ENCODE measurements around the gene PIP5K1B.

PIP5K1B gene

GRCh38 chr9:68731857-68732256 lies 26.8 kb downstream of the PIP5K1B start:
- no peak for TF ChIP-seq CTCF (IDR thresholded peaks at IDR 0.05; ENCODE audit: insufficient read depth, low read depth, low read length, missing control alignments)
- H3K4me3 ChIP-seq (ENCODE audit: low read depth, low read length), result no peak overlapping the region
- no peak for DNase-seq (ENCODE audit: low read depth)

GRCh38 chr9:68732405-68733020 lies 27.5 kb downstream of the PIP5K1B start:
- no peak for DNase-seq (ENCODE audit: low read depth)
- no peak overlapping the region for H3K4me3 ChIP-seq (ENCODE audit: low read depth, low read length)
- no peak for TF ChIP-seq CTCF (IDR thresholded peaks at IDR 0.05; ENCODE audit: insufficient read depth, low read depth, low read length, missing control alignments)

- TF ChIP-seq CTCF (IDR thresholded peaks at IDR 0.05; ENCODE audit: insufficient read depth, low read depth, low read length, missing control alignments), result no peak
- DNase-seq (ENCODE audit: low read depth), result no peak
- no peak overlapping the region for H3K4me3 ChIP-seq (ENCODE audit: low read depth, low read length)
Measured at GRCh38 chr9:68733021-68733405, 28.0 kb downstream of the PIP5K1B start.

- no peak for TF ChIP-seq CTCF (IDR thresholded peaks at IDR 0.05; ENCODE audit: insufficient read depth, low read depth, low read length, missing control alignments)
Measured at GRCh38 chr9:68738358-68738757, 33.3 kb downstream of the PIP5K1B start.

GRCh38 chr9:68739621-68740174 lies 34.7 kb downstream of the PIP5K1B start:
- no peak for DNase-seq (ENCODE audit: low read depth)
- TF ChIP-seq CTCF (IDR thresholded peaks at IDR 0.05; ENCODE audit: insufficient read depth, low read depth, low read length, missing control alignments), result no peak
- no peak overlapping the region for H3K4me3 ChIP-seq (ENCODE audit: low read depth, low read length)

More at GRCh38 chr9:68738358-68738757, 33.3 kb downstream of the PIP5K1B start:
- no peak overlapping the region for H3K4me3 ChIP-seq (ENCODE audit: low read depth, low read length)
- DNase-seq (ENCODE audit: low read depth), result no peak

GRCh38 chr9:68740561-68740960 lies 35.5 kb downstream of the PIP5K1B start:
- no peak for DNase-seq (ENCODE audit: low read depth)
- H3K4me3 ChIP-seq (ENCODE audit: low read depth, low read length), result no peak overlapping the region
- no peak for TF ChIP-seq CTCF (IDR thresholded peaks at IDR 0.05; ENCODE audit: insufficient read depth, low read depth, low read length, missing control alignments)

GRCh38 chr9:68741234-68741633 lies 36.2 kb downstream of the PIP5K1B start:
- no peak overlapping the region for H3K4me3 ChIP-seq (ENCODE audit: low read depth, low read length)
- TF ChIP-seq CTCF (IDR thresholded peaks at IDR 0.05; ENCODE audit: insufficient read depth, low read depth, low read length, missing control alignments), result no peak
- DNase-seq (ENCODE audit: low read depth), result no peak

All from GM12865 (cell line).